Femur (tissue), 1 donor: ENCODE data around the gene L1CAM.

Source experiments
- DNase-seq: peaks from one replicate; pipeline ENCODE4 v3.0.0-alpha.2; 2017

Gene L1CAM

GRCh38 chrX:153876112-153876491 lies 9.9 kb downstream of the L1CAM start:
- no peak for DNase-seq

GRCh38 chrX:153875391-153876111 lies 10.4 kb downstream of the L1CAM start:
- DNase-seq = peak; percentile 79

- peak; percentile 11 for DNase-seq
Measured at GRCh38 chrX:153874366-153875125, 11.4 kb downstream of the L1CAM start.

- DNase-seq = peak; percentile 5
Measured at GRCh38 chrX:153874085-153874365, 11.9 kb downstream of the L1CAM start.

GRCh38 chrX:153873282-153874084 lies 12.5 kb downstream of the L1CAM start:
- peak; percentile 10 for DNase-seq

- peak; percentile 11 for DNase-seq
Measured at GRCh38 chrX:153871946-153872878, 13.8 kb downstream of the L1CAM start.

- peak; percentile 3 for DNase-seq
Measured at GRCh38 chrX:153871451-153871850, 14.5 kb downstream of the L1CAM start.

GRCh38 chrX:153870791-153871360 lies 15.1 kb downstream of the L1CAM start:
- DNase-seq = peak; percentile 6

- DNase-seq = peak; percentile 9
Measured at GRCh38 chrX:153870288-153870690, 15.7 kb downstream of the L1CAM start.

GRCh38 chrX:153869473-153870287 lies 16.3 kb downstream of the L1CAM start:
- peak; percentile 5 for DNase-seq

GRCh38 chrX:153868576-153869472 lies 17.1 kb downstream of the L1CAM start:
- DNase-seq = peak; percentile 7

GRCh38 chrX:153867671-153868070 lies 18.3 kb downstream of the L1CAM start:
- peak; percentile 10 for DNase-seq

GRCh38 chrX:153867139-153867538 lies 18.8 kb downstream of the L1CAM start:
- peak; percentile 2 for DNase-seq

- DNase-seq = peak; percentile 8
Measured at GRCh38 chrX:153866302-153867019, 19.5 kb downstream of the L1CAM start.

- DNase-seq = no peak
Measured at GRCh38 chrX:153865685-153866084, 20.3 kb downstream of the L1CAM start.

- DNase-seq = no peak
Measured at GRCh38 chrX:153865321-153865580, 20.7 kb downstream of the L1CAM start.

GRCh38 chrX:153864561-153865320 lies 21.2 kb downstream of the L1CAM start:
- DNase-seq = peak; percentile 9

- peak; percentile 4 for DNase-seq
Measured at GRCh38 chrX:153864101-153864500, 21.9 kb downstream of the L1CAM start.
